Esophagus mucosa (tissue), 1 donor: ENCODE measurements around the gene PLXNA4. TPM values are rescaled to one million over a fixed set of nuclear protein-coding genes. Genes with fewer than 3 reads are reported as not detected.

Experiments used
- ATAC-seq: fragments of 200-7000 bp; cut with Tn5 transposase; one replicate; pipeline ENCODE4 v1.9.1; 2020
- total RNA-seq: library from RNA; stranded (reverse); gene quantifications from one replicate; pipeline ENCODE4 v1.2.4, GENCODE V29; 2023
- donor health status: DM: yes; HTN: yes; CAD: no.

PLXNA4 gene
- total RNA-seq, 1 donor from 2014 or later = 1.1 TPM

- no peak for ATAC-seq
Observed at GRCh38 chr7:132386201-132386681, 190.0 kb downstream of the PLXNA4 start.

- no peak for ATAC-seq
Observed at GRCh38 chr7:132383962-132384361, 192.3 kb downstream of the PLXNA4 start.

- no peak for ATAC-seq
Observed at GRCh38 chr7:132381742-132382472, 194.4 kb downstream of the PLXNA4 start.

GRCh38 chr7:132380059-132380458 lies 196.2 kb downstream of the PLXNA4 start:
- no peak for ATAC-seq

GRCh38 chr7:132379292-132379691 lies 197.0 kb downstream of the PLXNA4 start:
- no peak for ATAC-seq

GRCh38 chr7:132377703-132378584 lies 198.3 kb downstream of the PLXNA4 start:
- no peak for ATAC-seq

GRCh38 chr7:132377015-132377414 lies 199.3 kb downstream of the PLXNA4 start:
- no peak for ATAC-seq

- ATAC-seq = no peak
Observed at GRCh38 chr7:132376361-132377013, 199.8 kb downstream of the PLXNA4 start.

- no peak for ATAC-seq
Observed at GRCh38 chr7:132373879-132374278, 202.4 kb downstream of the PLXNA4 start.

GRCh38 chr7:132373041-132373440 lies 203.2 kb downstream of the PLXNA4 start:
- ATAC-seq = no peak

GRCh38 chr7:132371948-132372347 lies 204.3 kb downstream of the PLXNA4 start:
- ATAC-seq = no peak

- ATAC-seq = no peak
Observed at GRCh38 chr7:132368246-132368900, 207.9 kb downstream of the PLXNA4 start.

GRCh38 chr7:132367795-132368194 lies 208.5 kb downstream of the PLXNA4 start:
- no peak for ATAC-seq

- no peak for ATAC-seq
Observed at GRCh38 chr7:132367004-132367403, 209.3 kb downstream of the PLXNA4 start.

- no peak for ATAC-seq
Observed at GRCh38 chr7:132364226-132364625, 212.0 kb downstream of the PLXNA4 start.

- no peak for ATAC-seq
Observed at GRCh38 chr7:132362059-132362458, 214.2 kb downstream of the PLXNA4 start.

GRCh38 chr7:132361146-132361545 lies 215.1 kb downstream of the PLXNA4 start:
- no peak for ATAC-seq

GRCh38 chr7:132359743-132360142 lies 216.5 kb downstream of the PLXNA4 start:
- ATAC-seq = no peak

GRCh38 chr7:132355048-132355447 lies 221.2 kb downstream of the PLXNA4 start:
- no peak for ATAC-seq

GRCh38 chr7:132354527-132354926 lies 221.7 kb downstream of the PLXNA4 start:
- no peak for ATAC-seq

GRCh38 chr7:132353936-132354335 lies 222.3 kb downstream of the PLXNA4 start:
- no peak for ATAC-seq

GRCh38 chr7:132352800-132353199 lies 223.5 kb downstream of the PLXNA4 start:
- no peak for ATAC-seq
